ENCODE measurements around the gene MAGI2.

- TF ChIP-seq ZNF8 (CRISPR knock-in tag; IDR thresholded peaks at IDR 0.05) = no peak
- no peak for TF ChIP-seq PPARA (CRISPR knock-in tag; IDR thresholded peaks at IDR 0.05; ENCODE audit: borderline replicate concordance)
- TF ChIP-seq ZFP30 (CRISPR knock-in tag; IDR thresholded peaks at IDR 0.05) = no peak
- no peak for TF ChIP-seq ZFP3 (CRISPR knock-in tag; IDR thresholded peaks at IDR 0.05)
- TF ChIP-seq, protein P1, sequence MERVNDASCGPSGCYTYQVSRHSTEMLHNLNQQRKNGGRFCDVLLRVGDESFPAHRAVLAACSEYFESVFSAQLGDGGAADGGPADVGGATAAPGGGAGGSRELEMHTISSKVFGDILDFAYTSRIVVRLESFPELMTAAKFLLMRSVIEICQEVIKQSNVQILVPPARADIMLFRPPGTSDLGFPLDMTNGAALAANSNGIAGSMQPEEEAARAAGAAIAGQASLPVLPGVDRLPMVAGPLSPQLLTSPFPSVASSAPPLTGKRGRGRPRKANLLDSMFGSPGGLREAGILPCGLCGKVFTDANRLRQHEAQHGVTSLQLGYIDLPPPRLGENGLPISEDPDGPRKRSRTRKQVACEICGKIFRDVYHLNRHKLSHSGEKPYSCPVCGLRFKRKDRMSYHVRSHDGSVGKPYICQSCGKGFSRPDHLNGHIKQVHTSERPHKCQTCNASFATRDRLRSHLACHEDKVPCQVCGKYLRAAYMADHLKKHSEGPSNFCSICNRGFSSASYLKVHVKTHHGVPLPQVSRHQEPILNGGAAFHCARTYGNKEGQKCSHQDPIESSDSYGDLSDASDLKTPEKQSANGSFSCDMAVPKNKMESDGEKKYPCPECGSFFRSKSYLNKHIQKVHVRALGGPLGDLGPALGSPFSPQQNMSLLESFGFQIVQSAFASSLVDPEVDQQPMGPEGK (CRISPR knock-in tag; IDR thresholded peaks at IDR 0.05; ENCODE audit: borderline replicate concordance) = no peak
- no peak for TF ChIP-seq ARNTL (CRISPR knock-in tag; IDR thresholded peaks at IDR 0.05; ENCODE audit: borderline replicate concordance, low read depth)
- TF ChIP-seq BACH2 (CRISPR knock-in tag; IDR thresholded peaks at IDR 0.05; ENCODE audit: borderline replicate concordance) = no peak
- no peak for TF ChIP-seq RARB (CRISPR knock-in tag; IDR thresholded peaks at IDR 0.05)
- TF ChIP-seq CSDC2 (CRISPR knock-in tag; IDR thresholded peaks at IDR 0.05) = no peak
- TF ChIP-seq TOX (CRISPR knock-in tag; IDR thresholded peaks at IDR 0.05; ENCODE audit: borderline replicate concordance) = no peak
- TF ChIP-seq, protein P2, sequence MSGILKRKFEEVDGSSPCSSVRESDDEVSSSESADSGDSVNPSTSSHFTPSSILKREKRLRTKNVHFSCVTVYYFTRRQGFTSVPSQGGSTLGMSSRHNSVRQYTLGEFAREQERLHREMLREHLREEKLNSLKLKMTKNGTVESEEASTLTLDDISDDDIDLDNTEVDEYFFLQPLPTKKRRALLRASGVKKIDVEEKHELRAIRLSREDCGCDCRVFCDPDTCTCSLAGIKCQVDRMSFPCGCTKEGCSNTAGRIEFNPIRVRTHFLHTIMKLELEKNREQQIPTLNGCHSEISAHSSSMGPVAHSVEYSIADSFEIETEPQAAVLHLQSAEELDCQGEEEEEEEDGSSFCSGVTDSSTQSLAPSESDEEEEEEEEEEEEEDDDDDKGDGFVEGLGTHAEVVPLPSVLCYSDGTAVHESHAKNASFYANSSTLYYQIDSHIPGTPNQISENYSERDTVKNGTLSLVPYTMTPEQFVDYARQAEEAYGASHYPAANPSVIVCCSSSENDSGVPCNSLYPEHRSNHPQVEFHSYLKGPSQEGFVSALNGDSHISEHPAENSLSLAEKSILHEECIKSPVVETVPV (CRISPR knock-in tag; IDR thresholded peaks at IDR 0.05) = no peak
Measured at GRCh38 chr7:79341902-79342301, 111.6 kb downstream of the MAGI2 start.

All from SK-N-SH treated with all-trans-retinoic acid at 6 μM for 48 hours (cell line).